Activated naive CD4-positive, alpha-beta T cell (primary cell): ENCODE data around the gene TMEM53.

ENCODE experiments used
- DNase-seq, 4 experiments: peaks; one replicate each; lab custom pipeline; 2025; lab: John Stamatoyannopoulos, UW

TMEM53 gene

DNA sequence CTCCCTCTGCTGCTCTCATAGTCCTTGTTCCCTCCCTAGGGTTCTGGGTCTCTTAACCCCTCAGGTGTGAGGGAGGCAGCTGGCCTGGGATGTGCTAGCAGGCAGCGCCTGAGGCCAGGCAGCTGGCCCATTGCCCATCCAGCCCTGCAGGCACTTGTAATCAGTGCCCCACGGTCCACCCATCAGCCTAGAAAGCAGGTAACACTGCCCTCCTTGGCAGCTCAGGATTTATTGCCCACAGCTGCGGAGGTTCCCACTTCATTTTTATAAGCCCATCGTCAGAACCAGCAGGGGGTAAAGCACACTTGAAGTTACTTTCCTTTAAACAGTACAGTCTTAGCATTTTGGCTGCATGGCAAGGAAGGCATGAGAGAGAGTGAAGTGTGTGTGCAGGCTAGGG lies 70.6 kb downstream of the TMEM53 start:
- DNase-seq, result no peak
